Stimulated activated CD8-positive, alpha-beta memory T cell treated with anti-CD3 and anti-CD28 coated beads, Interleukin-4, amount 100 ng/mL, for 4 hours (primary cell): Measurements from ENCODE around the gene ASXL1.
"Not testable (repeated sequence)": the region's sequence is repeated elsewhere in the genome, so short reads cannot be mapped to it uniquely, and the experiment has no call there.

Experiments used
- DNase-seq, 2 donors: peaks; one replicate each; pipeline ENCODE4 v3.0.0-alpha.2; 2020; ENCODE audit warnings: low read depth in 2 of 2, low spot score in 1 of 2

ASXL1 gene

DNA sequence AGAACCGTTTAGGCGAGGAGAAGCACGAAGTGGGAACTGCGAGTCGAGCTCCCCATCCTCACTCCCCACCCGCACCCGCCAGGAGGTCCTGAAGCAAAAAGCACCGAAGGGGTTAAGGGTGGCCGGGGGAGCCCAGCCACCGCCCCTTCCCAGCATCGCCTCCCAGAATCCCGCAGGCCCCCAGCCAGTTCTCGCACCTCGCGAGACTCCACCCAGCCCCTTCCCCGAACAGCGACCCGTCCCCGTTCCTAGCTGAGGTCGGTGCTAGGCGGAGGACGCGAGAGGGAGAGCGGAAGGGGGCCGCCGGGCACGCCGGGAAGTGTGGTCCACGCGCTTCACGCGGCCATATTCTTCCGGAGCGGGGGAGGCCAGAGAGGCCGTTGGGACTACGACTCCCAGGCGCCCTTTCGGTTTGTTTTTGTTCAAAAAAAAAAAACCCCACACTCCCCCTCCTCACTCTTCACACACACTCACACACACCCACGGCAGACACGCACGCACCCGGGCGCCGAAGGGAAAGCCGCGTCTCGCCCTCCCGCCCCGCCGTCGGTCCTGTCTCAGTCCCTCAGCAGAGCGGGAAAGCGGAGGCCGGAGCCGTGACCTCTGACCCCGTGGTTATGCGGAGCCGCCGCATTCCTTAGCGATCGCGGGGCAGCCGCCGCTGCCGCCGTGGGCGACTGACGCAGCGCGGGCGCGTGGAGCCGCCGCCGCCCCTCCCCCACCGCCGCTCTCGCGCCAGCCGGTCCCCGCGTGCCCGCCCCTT lies at the start of gene ASXL1:
Gene ASXL1, plus strand, starts transcription at position 463 of the 763 bp plus-strand sequence. CDS start 445 bp downstream, outside the sequence.
- DNase-seq, result peak; percentile 83 to 89

DNA sequence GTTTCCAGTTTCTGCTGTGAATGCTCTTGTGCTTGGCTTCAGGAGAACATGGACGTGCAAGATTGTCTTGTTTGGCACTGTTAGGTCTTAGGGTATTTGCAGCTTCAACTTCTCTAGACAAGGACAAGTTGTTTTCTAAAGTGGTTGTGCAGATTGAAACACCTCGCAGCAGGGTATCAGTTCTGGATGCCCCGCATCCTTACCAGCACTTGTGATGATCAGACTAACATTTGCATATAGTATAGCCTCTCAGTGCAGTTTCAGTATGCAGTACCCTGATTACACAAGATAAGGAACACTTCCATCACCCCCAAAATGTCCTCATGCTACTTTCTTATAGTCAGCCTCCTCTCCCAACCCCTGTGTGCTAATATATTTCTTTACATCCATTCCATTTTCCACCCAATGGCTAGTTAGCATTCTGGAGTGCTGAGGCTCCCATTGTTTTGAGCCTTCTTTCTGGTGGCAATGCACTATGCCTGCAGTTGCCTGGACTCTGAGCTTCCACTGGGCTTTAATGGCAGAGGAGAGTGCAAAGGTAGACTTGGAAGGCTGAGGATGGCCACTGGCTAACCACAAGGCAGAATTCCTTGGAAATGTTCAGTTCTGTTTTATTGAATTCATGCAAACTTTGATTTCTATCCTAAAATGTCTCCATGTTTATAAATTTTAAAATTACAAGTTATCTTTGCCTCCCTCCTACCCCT lies 45.3 kb upstream of the ASXL1 start:
- DNase-seq, result no peak

- DNase-seq, result no peak
Observed at GRCh38 chr20:32314768-32315167, 43.4 kb upstream of the ASXL1 start.

DNA sequence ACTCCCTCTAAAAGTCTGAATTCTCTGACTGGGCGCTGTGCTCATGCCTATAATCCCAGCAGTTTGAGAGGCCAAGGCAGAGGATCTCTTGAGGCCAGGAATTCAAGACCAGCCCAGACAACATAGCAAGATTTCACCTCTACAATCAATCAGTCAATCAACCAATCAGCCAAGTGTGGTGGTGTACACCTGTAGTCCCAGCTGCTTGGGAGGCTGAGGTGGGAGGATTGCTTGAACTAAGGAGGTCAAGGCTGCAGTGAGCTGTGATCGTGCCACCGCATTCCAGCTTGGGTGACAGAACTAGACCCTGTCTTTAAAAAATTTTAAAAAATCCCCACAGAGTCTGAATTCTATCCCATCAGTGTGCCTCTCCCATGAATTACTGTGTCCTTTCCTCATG lies 42.7 kb upstream of the ASXL1 start:
- DNase-seq, result no peak

GRCh38 chr20:32315891-32316290 lies 42.2 kb upstream of the ASXL1 start:
- no peak for DNase-seq

- no peak for DNase-seq
Observed at GRCh38 chr20:32316667-32317066, 41.5 kb upstream of the ASXL1 start.

DNA sequence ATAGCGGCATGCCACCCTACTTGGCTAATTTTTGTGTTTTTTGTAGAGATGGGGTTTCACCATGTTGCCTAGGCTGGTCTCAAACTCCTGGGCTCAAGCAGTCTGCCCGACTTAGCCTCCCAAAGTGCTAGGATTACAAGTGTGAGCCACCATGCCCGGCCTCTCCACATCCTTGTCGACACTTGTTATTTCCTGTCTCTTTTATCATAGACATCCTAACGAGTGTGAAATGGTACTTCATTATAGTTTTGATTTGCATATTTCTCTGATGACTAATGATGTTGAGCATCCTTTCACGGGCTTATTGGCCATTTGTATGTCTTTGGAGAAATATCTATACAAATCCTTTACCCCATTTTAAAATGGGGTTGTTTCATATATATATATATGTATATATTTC lies 39.0 kb upstream of the ASXL1 start:
- DNase-seq, result no peak

DNA sequence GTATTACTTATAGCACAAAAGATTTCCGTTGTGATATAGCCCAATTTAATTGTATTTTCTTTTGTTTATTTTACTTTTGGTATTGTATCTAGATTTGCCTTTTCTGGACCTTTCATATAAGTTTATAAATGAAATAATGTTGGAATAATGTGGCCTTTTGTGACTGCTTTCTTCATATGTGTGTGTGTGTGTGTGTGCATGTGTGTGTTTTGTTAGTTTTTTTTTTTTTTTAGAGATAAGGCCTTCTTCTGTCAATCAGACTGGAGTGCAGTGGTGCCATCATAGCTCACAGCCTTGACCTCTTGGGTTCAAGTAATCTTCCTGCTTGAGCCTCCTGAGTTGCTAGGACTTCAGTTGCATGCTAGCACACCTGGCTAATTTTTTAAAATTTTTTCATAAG lies 37.8 kb upstream of the ASXL1 start:
- no peak for DNase-seq

DNA sequence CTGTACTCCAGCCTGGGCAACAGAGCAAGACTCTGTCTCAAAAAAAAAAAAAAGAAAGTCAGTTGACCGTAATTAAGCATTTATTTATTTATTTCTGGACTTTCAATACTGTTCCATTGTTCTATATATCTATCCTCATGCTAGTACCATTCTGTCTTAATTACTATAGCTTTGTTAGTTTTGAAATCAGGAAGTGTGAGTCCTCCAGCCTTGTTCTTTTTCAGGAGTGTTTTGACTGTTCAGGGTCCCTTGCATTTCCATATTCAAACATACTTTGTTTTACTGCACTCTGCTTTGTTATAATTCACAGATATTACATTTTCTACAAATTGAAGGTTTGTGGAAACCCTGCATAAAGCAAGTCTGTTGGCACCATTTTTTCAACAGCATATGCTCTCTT lies 36.7 kb upstream of the ASXL1 start:
- DNase-seq, result no peak

- not testable (repeated sequence) for DNase-seq
Observed at GRCh38 chr20:32322260-32322659, 35.9 kb upstream of the ASXL1 start.

DNA sequence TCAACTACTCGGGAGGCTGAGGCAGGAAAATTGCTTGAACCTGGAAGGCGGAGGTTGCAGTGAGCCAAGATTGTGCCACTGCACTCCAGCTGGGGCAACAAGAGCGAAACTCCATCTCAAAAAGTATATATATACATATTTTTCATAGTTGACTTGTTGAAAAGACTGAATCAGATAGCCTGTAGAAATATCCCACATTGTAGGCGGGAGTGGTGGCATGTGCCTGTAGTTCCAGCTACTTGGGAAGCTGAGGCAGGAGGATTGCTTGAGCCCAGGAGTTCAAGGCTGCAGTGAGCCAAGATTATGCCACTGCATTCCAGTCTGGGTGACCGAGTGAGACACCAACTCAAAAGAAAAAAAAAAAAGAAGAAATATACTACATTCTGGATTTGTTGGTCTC lies 34.4 kb upstream of the ASXL1 start:
- DNase-seq, result not testable (repeated sequence)

- no peak for DNase-seq
Observed at GRCh38 chr20:32325706-32326503, 32.2 kb upstream of the ASXL1 start.

DNA sequence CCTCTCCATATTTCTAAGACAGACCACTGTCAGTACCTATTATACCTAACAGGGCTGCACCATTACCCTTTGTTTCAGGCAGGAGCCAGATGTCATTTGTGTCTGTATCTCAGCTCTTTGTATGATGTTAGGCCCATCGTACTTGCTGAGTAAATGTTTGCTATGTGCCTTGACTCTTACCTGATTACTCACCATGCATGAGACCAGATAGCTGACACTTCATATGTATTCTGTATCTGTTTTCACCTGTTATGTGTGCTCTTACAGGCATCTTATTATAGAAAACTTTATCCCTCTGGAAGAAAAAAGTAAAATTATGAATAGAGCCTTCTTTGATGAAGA lies 31.7 kb upstream of the ASXL1 start:
- DNase-seq, result no peak

- DNase-seq, result no peak
Observed at GRCh38 chr20:32327087-32327681, 30.9 kb upstream of the ASXL1 start.

GRCh38 chr20:32329817-32330554 lies 28.1 kb upstream of the ASXL1 start:
- no peak for DNase-seq

DNA sequence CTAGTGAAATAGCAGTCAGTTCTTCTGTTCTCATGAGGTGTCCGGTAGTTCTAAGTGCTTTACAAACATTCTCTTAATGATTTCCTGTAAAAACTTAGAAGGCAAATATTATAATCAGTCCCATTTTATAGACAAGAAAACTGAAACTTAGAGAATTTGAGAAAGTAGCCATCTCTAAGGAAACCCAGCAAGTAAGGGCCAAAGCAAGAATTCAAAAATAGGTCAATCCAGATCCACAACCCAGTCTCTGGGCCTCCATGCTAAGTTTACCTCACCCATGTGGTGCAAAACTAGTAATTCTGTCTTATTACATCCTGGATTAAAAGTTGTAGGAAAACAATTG lies 27.6 kb upstream of the ASXL1 start:
- DNase-seq, result no peak

GRCh38 chr20:32332614-32333013 lies 25.5 kb upstream of the ASXL1 start:
- no peak for DNase-seq

DNA sequence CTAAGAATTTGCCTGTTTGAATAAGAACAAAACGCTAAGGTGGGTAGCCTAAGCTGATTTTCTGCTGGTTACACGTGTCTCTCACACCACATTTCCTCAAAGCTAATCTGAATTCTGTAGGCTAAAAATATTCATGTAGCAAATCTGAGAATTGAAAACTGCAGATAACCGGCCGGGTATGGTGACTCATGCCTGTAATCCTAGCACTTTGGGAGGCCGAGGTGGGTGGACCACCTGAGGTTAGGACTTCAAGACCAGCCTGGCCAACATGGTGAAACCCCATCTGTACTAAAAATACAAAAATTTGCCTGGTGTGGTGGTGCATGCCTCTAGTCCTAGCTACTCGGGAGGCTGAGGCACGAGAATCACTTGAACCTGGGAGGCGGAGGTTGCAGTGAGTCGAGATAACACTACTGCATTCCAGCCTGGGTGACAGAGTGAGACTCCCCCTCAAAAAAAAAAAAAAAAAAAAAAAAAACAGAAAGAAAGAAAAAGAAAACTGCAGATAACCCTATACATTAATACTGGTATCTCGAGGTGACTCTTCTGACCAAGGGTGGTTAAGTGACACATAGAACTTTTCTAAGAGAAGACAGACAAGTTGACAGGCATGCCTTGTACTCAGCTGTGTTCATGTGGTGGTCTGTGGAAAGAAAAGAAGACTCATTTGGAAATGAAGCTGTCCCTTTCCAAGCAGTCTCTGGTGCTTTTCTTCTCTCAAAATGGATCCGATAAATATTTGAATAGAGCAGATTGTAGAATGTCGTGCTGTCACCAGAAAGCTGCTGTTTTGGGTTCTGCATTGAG lies 24.7 kb upstream of the ASXL1 start:
- no peak for DNase-seq

DNA sequence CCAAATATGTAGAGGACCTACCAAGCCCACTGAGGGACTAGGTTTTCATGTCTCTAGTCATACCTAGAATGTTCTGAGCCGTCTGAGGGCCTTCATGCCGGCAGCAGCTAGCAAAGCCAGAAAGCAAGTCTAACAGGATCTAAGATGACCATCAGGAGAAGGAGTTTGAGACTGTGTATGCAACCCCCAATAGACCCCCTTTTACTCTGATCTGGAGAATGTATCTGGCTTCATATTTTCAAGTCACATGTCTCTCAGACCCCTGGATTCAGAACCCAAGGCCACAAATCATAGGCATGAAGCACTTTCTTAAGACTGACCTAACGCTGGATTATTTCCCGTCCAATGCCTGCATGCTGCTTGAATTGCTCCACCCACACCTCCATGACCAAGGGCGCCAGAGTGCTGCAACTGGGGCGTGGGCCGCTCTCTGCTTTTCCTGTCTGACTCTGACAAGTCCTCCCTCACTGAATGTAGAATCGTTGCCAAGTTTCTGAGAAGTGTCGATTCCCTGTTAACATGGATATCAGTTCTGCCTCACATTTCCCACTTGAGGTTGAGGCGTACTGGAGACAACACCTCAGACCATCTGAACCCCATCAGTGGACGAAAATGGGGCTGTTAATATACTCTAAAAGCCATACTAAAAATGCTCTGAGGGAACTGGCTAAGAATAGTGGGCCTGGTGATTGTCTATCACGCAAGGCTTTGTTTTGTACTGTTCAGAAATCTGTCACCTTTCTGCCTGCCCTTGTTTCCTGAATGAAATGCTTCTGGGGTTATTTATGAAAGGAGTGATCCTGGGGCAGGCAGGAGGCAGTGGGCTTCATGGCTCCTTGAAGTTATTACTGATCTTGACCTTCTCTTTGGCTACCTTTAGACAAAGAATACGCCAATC lies 23.9 kb upstream of the ASXL1 start:
- peak in 1 of 2 donors; percentile 21 for DNase-seq
